Ecto neural progenitor cell (in vitro differentiated cells): ENCODE results near the gene ZFP64.

Experiments
- DNase-seq: peaks from one replicate; pipeline ENCODE4 v3.0.0-alpha.2; 2018; ENCODE audit warnings: low spot score

ZFP64 gene

GRCh38 chr20:52104546-52105441 is 86.8 kb downstream of the ZFP64 start:
- peak; percentile 73 for DNase-seq

GRCh38 chr20:52103913-52104545 is 87.5 kb downstream of the ZFP64 start:
- peak; percentile 58 for DNase-seq

GRCh38 chr20:52103335-52103912 is 88.2 kb downstream of the ZFP64 start:
- DNase-seq = peak; percentile 52

GRCh38 chr20:52102559-52102958 is 89.0 kb downstream of the ZFP64 start:
- DNase-seq = no peak

GRCh38 chr20:52102126-52102525 is 89.5 kb downstream of the ZFP64 start:
- no peak for DNase-seq
